NB4 (cell line): ENCODE data around the gene CAMTA1.

Source experiments
- MAX ChIP-seq: IDR thresholded peaks from 2 replicates; pipeline ENCODE4 v1.6.1; 2011; ENCODE audit warnings: low read depth, low read length
- MYC ChIP-seq: IDR thresholded peaks from 2 replicates; pipeline ENCODE4 v1.6.1; 2011; ENCODE audit warnings: low read depth, low read length
- POLR2A ChIP-seq: IDR thresholded peaks from 2 replicates; pipeline ENCODE4 v1.6.1; 2011; ENCODE audit warnings: mild to moderate bottlenecking; ENCODE audit not compliant: insufficient read length; ENCODE audit errors: extremely low read depth
- TF ChIP-seq, protein P1 (sequence below): IDR thresholded peaks from one replicate; pipeline ENCODE4 v1.5.1; 2012; ENCODE audit warnings: low read depth, low read length

DNA sequence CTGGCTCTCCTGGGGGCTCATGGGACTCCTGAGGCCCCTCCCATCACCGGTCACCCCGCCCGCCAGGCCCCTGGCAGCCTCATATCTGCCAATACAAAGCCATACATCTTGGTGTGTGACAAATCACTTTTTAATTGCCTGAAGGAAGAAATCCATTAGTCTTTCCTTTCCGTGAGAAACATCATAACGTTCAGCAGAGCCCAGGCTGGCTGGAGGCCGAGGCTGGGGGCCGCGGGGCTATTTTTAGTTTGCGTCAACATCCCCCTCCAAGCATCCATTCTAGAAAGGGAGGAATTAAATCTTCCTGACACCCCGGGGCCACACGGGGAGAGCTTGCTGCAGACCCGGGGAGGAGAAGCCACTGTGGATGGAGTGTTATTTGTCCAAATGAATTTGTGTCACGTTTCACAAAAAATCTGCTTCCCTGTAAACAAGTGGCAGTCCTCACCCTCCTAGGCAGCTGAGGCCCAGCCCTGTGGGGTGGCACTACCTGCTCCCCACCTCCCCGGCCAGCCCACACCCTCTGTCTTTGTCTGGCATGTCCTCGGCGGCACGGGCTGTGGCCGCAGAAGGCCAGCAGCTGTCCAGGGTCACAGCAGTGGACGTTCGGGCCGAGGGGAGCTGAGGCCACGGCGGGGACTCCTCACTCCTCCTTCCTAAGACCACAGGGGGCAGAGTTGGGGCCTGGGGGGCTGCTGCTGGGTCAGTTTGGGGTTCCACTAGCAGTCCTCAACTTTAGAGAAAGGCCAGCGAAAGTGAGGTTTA lies 749.0 kb downstream of the CAMTA1 start:
- TF ChIP-seq, protein P1, sequence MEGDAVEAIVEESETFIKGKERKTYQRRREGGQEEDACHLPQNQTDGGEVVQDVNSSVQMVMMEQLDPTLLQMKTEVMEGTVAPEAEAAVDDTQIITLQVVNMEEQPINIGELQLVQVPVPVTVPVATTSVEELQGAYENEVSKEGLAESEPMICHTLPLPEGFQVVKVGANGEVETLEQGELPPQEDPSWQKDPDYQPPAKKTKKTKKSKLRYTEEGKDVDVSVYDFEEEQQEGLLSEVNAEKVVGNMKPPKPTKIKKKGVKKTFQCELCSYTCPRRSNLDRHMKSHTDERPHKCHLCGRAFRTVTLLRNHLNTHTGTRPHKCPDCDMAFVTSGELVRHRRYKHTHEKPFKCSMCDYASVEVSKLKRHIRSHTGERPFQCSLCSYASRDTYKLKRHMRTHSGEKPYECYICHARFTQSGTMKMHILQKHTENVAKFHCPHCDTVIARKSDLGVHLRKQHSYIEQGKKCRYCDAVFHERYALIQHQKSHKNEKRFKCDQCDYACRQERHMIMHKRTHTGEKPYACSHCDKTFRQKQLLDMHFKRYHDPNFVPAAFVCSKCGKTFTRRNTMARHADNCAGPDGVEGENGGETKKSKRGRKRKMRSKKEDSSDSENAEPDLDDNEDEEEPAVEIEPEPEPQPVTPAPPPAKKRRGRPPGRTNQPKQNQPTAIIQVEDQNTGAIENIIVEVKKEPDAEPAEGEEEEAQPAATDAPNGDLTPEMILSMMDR, result no peak
- no peak for TF ChIP-seq POLR2A
- TF ChIP-seq MAX, result no peak
- no peak for TF ChIP-seq MYC
